ENCODE data around the gene KIFBP. TPM values are rescaled to one million over a fixed set of nuclear protein-coding genes. Genes with fewer than 3 reads are reported as not detected.

Gene KIFBP
- total and polyA plus RNA-seq, 9 of the 15 experiments (the other 6 are each of a cell fraction or from before 2014, with no cell fraction given) = 5.6 to 23.2 (median 14.8) TPM

- Histone ChIP-seq H3K4me3 (no peak overlapping the region), H3K9me1 (ENCODE audit: control insufficient read depth, insufficient read depth, low read length) (no peaks in the 10 kb centered on the region), H3K4me2 (ENCODE audit: insufficient read depth, low read length) (no peak overlapping the region), H3K9ac (ENCODE audit: insufficient read depth in 1 of 2, low read depth in 2 of 2, low read length in 2 of 2) (no peak overlapping the region), H2AFZ (ENCODE audit: low read depth, low read length) (no peak overlapping the region), H3K27me3 (ENCODE audit: control insufficient read depth in 2 of 2, insufficient read depth in 2 of 2, low read length in 2 of 2) (peaks cover 3 to 8% of the 10 kb centered on the region in 2 experiments; a peak in 2 of 5 replicates), H3K4me1 (replicated peaks in 1 of 2; ENCODE audit: control insufficient read depth in 2 of 2, insufficient read depth in 2 of 2, low read length in 2 of 2) (no peaks in the 10 kb centered on the region), H3K9me3 (replicated peaks; ENCODE audit: control insufficient read depth, insufficient read depth, low read depth, low read length) (no peaks in the 10 kb centered on the region), H3K36me3 (ENCODE audit: control insufficient read depth, insufficient read depth, low read length) (no peaks in the 10 kb centered on the region), H3K79me2 (ENCODE audit: control insufficient read depth, insufficient read depth, low read length) (no peaks in the 10 kb centered on the region), H3K27ac (ENCODE audit: extremely low read depth, low read depth, low read length) (no peak overlapping the region), H4K20me1 (replicated peaks; ENCODE audit: control insufficient read depth, insufficient read depth, low read length) (no peaks in the 10 kb centered on the region)
- 3% methylated on average over 4 of the region's 4 CpGs for WGBS (ENCODE audit: insufficient coverage, low coverage, missing lambda C conversion rate)
- DNase-seq (ENCODE audit: extremely low read depth in 1 of 4, low spot score in 3 of 4) (no peak), FAIRE-seq (no peak), ATAC-seq (no peak)
- CTCF ChIA-PET (ENCODE audit: low intra/inter-chr PET ratio) = no interaction called here
- no TSS peak for BruUV-seq (replicated peaks)
- POLR2A ChIA-PET = interaction anchor here (1.5 to 1.6 kb wide), 2 partner anchors 10 to 19 kb away, joined by 3 to 5 read pairs; no protein-coding TSS in a partner anchor
- in situ Hi-C loops (cut with MboI) = no loop called here
- intact Hi-C loops (cut with micrococcal nuclease) = no loop called here
- TF ChIP-seq SRSF7 (optimal IDR thresholded peaks at IDR 0.05; ENCODE audit: low read depth, low read length) = no peak
- no peak for TF ChIP-seq ZNF699 (CRISPR knock-in tag; IDR thresholded peaks at IDR 0.05; ENCODE audit: insufficient replicate concordance)
- no peak for TF ChIP-seq BCOR (IDR thresholded peaks at IDR 0.05)
- no peak for TF ChIP-seq CREB5 (CRISPR knock-in tag; IDR thresholded peaks at IDR 0.05)
- TF ChIP-seq U2AF2 (optimal IDR thresholded peaks at IDR 0.05; ENCODE audit: low read depth, low read length) = no peak
- no peak for TF ChIP-seq HCFC1 (IDR thresholded peaks at IDR 0.05; ENCODE audit: low read depth, low read length)
- TF ChIP-seq MCM2 (IDR thresholded peaks at IDR 0.05; ENCODE audit: low read depth) = no peak
- TF ChIP-seq ZC3H4 (CRISPR knock-in tag; IDR thresholded peaks at IDR 0.05; ENCODE audit: borderline replicate concordance) = no peak
- TF ChIP-seq GTF2B (IDR thresholded peaks at IDR 0.05; ENCODE audit: extremely low read depth, insufficient read length) = no peak
- no peak for TF ChIP-seq MTF1 (CRISPR knock-in tag; IDR thresholded peaks at IDR 0.05; ENCODE audit: borderline replicate concordance)
- TF ChIP-seq PHF21A (IDR thresholded peaks at IDR 0.05; ENCODE audit: borderline replicate concordance, low read depth) = no peak
- TF ChIP-seq TFE3 (CRISPR knock-in tag; IDR thresholded peaks at IDR 0.05) = no peak
These were observed 44.7 kb downstream of the KIFBP start for GRCh38 chr10:69033256-69033655.

Measured in K562 (cell line).